Activated CD4-positive, alpha-beta T cell treated with anti-CD3 and anti-CD28 coated beads, Interleukin-2, Interleukin-4, amounts not matched to agents 100 ng/mL and 50 ng/mL, durations not matched to agents 16 hours and 8 hours (primary cell): ENCODE measurements around the gene KIF22.
"Not testable (repeated sequence)": the region's sequence is repeated elsewhere in the genome, so short reads cannot be mapped to it uniquely, and the experiment has no call there.

Experiments
- DNase-seq: peaks from one replicate; pipeline ENCODE4 v3.0.0-alpha.2; 2020; ENCODE audit warnings: low spot score

Gene KIF22

GRCh38 chr16:29790183-29790948 is at the start of gene KIF22:
TSS of gene KIF22 (plus strand) at chr16:29790751. CDS start at chr16:29790760, 9 bp downstream.
- peak; percentile 100 for DNase-seq

- DNase-seq, result no peak
These were observed 47.8 kb upstream of the KIF22 start for GRCh38 chr16:29742683-29743275.

- DNase-seq, result no peak
These were observed 47.1 kb upstream of the KIF22 start for GRCh38 chr16:29743475-29743826.

GRCh38 chr16:29743827-29744531 is 46.6 kb upstream of the KIF22 start:
- DNase-seq, result no peak

GRCh38 chr16:29744541-29745101 is 45.9 kb upstream of the KIF22 start:
- DNase-seq, result no peak

- DNase-seq, result peak; percentile 59
These were observed 45.3 kb upstream of the KIF22 start for GRCh38 chr16:29745121-29745852.

GRCh38 chr16:29745853-29746345 is 44.7 kb upstream of the KIF22 start, which contains the start of gene C16orf54:
TSS of gene C16orf54 (minus strand) at chr16:29745990. CDS start at chr16:29744951, 1,039 bp downstream.
- DNase-seq, result peak; percentile 92

GRCh38 chr16:29746518-29746917 is 44.0 kb upstream of the KIF22 start:
- DNase-seq, result not testable (repeated sequence)

- no peak for DNase-seq
These were observed 42.4 kb upstream of the KIF22 start for GRCh38 chr16:29747947-29748759.

- DNase-seq, result not testable (repeated sequence)
These were observed 41.8 kb upstream of the KIF22 start for GRCh38 chr16:29748760-29749149.

GRCh38 chr16:29753516-29753915 is 37.0 kb upstream of the KIF22 start:
- no peak for DNase-seq

- DNase-seq, result no peak
These were observed 33.9 kb upstream of the KIF22 start for GRCh38 chr16:29756654-29757053.

GRCh38 chr16:29757086-29757485 is 33.5 kb upstream of the KIF22 start:
- not testable (repeated sequence) for DNase-seq

GRCh38 chr16:29757950-29758466 is 32.5 kb upstream of the KIF22 start:
- DNase-seq, result no peak

- no peak for DNase-seq
These were observed 29.8 kb upstream of the KIF22 start for GRCh38 chr16:29760567-29761279.

- not testable (repeated sequence) for DNase-seq
These were observed 29.3 kb upstream of the KIF22 start for GRCh38 chr16:29761280-29761651.

GRCh38 chr16:29761882-29762281 is 28.7 kb upstream of the KIF22 start:
- DNase-seq, result no peak

GRCh38 chr16:29763326-29763725 is 27.2 kb upstream of the KIF22 start:
- no peak for DNase-seq

- DNase-seq, result no peak
These were observed 25.2 kb upstream of the KIF22 start for GRCh38 chr16:29765167-29766032.
